Duodenal mucosa (tissue), 2 donors: ENCODE data around the gene OGN.

Source experiments
- H3K27ac ChIP-seq: one replicate; pipeline ENCODE4 v1.7.0; 2013; ENCODE audit warnings: low read depth, low read length
- H3K27me3 ChIP-seq, 2 donors: one replicate each; pipeline ENCODE4 v1.7.0; 2013; ENCODE audit warnings: low read length in 2 of 2, control low read depth in 1 of 2; ENCODE audit not compliant: insufficient read depth in 2 of 2, control insufficient read depth in 1 of 2
- H3K36me3 ChIP-seq, 2 donors: one replicate each; pipeline ENCODE4 v1.7.0; 2013; ENCODE audit warnings: low read length in 2 of 2, control low read depth in 1 of 2; ENCODE audit not compliant: insufficient read depth in 2 of 2, control insufficient read depth in 1 of 2
- H3K4me1 ChIP-seq, 2 donors: one replicate each; pipeline ENCODE4 v1.7.0; 2013; ENCODE audit warnings: low read length in 2 of 2, control low read depth in 1 of 2; ENCODE audit not compliant: insufficient read depth in 2 of 2, control insufficient read depth in 1 of 2
- H3K4me3 ChIP-seq, 2 donors: one replicate each; pipeline ENCODE4 v1.7.0; 2013; ENCODE audit warnings: low read length in 2 of 2, low read depth in 1 of 2
- H3K9ac ChIP-seq, 2 donors: one replicate each; pipeline ENCODE4 v1.7.0; 2013; ENCODE audit warnings: low read length in 2 of 2, low read depth in 1 of 2
- H3K9me3 ChIP-seq, 2 donors: one replicate each; pipeline ENCODE4 v1.7.0; 2013; ENCODE audit warnings: low read length in 2 of 2, control low read depth in 1 of 2; ENCODE audit not compliant: control insufficient read depth in 1 of 2

Gene OGN

DNA sequence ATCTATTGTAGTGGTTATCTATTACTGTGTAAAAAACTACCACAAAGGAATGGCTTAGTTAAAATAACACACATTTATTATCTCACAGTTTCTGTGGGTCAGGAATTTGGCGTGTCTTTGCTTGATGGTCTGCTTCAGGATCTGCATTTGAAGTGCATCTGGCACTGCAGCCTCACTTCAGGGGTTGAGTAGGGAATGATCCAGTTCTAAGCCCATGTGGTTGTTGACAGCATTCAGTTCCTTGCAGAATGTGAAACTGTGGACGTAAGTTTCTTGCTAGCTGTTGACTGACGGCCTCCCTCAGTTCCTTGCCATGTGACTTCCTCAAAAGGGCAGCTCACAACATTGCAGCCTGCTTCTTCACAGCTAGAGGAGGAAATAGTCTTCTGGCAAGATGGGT lies 2.1 kb upstream of the OGN start:
- peak overlapping the region; percentile 45 to 46 for H3K4me3 ChIP-seq
- H3K9ac ChIP-seq = no peak overlapping the region
- no peak overlapping the region for H3K27ac ChIP-seq
- H3K4me1 ChIP-seq = peaks cover 8 to 10% of the 10 kb centered on the region in 2 donors
- no peaks in the 10 kb centered on the region for H3K9me3 ChIP-seq
- H3K27me3 ChIP-seq = no peaks in the 10 kb centered on the region
- H3K36me3 ChIP-seq = no peaks in the 10 kb centered on the region

DNA sequence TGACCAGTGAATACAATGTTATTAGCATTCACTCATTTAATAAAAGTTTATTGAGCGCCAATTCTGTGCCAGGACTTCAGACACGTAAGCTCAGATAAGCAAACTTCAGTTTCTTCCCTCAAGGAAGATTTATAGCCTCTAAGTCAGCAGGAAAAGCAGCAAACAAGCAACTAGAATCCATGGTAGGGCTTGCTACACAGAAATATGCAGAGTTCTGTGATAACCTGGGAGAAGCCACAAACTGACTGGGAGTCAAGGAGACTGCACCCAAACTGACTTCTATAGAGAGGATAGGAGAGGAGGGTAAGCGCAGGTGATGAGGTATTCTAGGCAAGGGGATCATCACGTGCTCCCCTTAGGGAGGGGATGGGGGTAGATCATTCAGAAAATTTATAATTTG lies 1.4 kb upstream of the OGN start:
- Histone ChIP-seq H3K4me1 (peaks cover 8 to 10% of the 10 kb centered on the region in 2 donors), H3K36me3 (no peaks in the 10 kb centered on the region), H3K4me3 (peak overlapping the region in 1 of 2 donors; percentile 45), H3K27ac (no peak overlapping the region), H3K9me3 (no peaks in the 10 kb centered on the region), H3K27me3 (no peaks in the 10 kb centered on the region), H3K9ac (no peak overlapping the region)

DNA sequence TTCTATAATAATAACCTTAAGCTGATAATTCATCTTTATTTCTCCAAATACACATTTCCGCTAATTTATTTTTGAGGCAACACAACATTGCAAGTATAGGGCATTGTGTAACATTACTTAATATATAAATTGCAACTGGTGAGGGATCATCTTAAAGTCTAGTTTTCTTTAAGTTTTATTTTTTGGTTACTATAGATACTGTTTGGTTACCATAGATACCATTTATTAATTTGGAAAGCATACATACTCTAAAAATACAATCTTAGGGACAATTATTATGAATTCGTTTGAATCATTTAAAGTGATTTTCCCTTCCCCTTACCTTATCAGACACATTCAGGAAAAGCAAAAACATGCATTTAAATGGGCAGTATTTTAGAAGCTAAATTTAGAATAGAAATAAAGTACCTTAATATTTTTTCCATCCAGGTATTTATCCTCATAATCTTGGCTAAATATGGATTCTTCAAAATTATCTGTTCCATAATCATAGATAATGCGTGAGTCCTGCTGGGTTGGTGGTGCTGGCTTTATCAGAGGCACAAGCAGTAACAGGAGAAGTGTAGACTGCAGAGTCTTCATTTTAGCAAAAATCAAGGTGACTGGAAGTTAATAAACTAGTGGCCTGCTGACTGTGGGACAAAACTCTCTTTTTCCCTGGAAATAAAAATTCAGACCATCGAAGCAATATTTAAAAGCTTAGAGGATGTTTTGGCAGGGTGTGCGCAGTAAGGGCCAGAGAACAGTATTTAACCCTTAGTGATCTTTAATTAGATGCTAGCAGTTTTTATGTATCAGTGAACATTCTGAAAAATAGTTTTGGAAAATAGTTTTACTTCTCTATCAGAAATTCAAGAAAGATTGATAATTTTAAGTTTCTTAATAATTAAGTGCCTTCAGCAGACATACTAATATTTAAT lies 1.3 kb downstream of the OGN start:
- Histone ChIP-seq H3K27ac (no peak overlapping the region), H3K9me3 (no peaks in the 10 kb centered on the region), H3K36me3 (no peaks in the 10 kb centered on the region), H3K27me3 (no peaks in the 10 kb centered on the region), H3K4me3 (no peak overlapping the region), H3K9ac (no peak overlapping the region), H3K4me1 (peaks cover 8 to 10% of the 10 kb centered on the region in 2 donors)

DNA sequence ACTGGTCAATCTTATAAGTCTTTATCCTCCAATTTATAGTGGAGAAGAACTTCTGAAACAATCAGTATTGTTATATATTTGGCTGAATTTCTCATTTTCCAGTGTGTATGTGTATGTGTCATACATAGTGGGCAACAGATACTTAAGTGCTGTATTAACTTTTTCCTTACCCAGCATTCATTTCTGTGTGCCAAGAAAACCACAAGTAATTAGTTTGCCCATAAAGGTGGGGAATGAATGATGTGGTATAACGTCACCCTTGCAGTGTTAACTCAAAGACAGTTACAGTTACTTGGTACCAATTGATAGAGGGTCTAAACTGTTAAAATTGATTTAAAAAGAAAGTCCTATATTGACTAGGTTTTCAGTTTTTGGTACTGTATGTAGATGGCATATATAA lies 2.0 kb downstream of the OGN start:
- Histone ChIP-seq H3K4me3 (no peak overlapping the region), H3K9ac (no peak overlapping the region), H3K9me3 (no peaks in the 10 kb centered on the region), H3K27ac (no peak overlapping the region), H3K4me1 (peaks cover 8 to 10% of the 10 kb centered on the region in 2 donors), H3K36me3 (no peaks in the 10 kb centered on the region), H3K27me3 (no peaks in the 10 kb centered on the region)

DNA sequence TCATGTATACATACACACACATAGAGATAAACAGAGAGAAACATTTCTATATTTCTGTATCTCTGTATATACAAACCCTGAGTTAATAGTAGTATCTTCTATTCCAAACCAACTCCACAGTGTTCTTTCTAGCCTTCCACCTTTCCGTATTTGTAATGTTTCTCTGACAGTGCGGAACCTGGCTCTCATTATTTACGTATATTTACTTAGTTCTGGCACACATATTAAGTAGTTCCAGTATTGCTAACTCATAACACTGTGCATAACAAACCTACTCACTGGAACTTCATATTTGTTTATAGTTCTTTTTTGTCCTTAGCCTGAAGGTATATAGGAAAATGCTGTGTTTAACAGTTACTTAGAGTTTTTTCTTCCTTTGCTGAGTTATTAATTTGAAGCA lies 6.5 kb downstream of the OGN start:
- Histone ChIP-seq H3K27me3 (no peaks in the 10 kb centered on the region), H3K4me3 (no peak overlapping the region), H3K27ac (no peak overlapping the region), H3K9me3 (no peaks in the 10 kb centered on the region), H3K9ac (no peak overlapping the region), H3K4me1 (no peaks in the 10 kb centered on the region), H3K36me3 (no peaks in the 10 kb centered on the region)

DNA sequence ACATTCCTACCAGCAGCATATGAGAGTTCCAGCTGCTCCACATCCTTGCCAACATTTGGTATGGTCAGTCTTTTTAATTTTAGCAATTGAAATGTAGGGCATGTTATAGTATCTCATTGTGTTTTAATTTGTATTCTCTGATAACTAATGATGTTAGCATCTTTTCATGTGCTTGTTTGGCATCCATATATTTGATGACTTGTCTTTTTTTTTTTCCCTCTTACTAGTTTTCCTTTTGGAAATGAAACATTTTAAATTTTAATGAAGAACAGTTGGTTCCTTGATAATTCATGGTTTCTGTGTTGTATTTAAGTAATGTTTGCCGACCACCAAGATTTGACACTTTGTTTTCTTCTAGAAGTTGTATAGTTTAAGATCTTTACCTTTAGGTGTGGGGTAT lies 8.8 kb downstream of the OGN start:
- H3K27me3 ChIP-seq = no peaks in the 10 kb centered on the region
- H3K9ac ChIP-seq = no peak overlapping the region
- H3K9me3 ChIP-seq = no peaks in the 10 kb centered on the region
- no peak overlapping the region for H3K4me3 ChIP-seq
- H3K36me3 ChIP-seq = no peaks in the 10 kb centered on the region
- no peak overlapping the region for H3K27ac ChIP-seq
- no peaks in the 10 kb centered on the region for H3K4me1 ChIP-seq

DNA sequence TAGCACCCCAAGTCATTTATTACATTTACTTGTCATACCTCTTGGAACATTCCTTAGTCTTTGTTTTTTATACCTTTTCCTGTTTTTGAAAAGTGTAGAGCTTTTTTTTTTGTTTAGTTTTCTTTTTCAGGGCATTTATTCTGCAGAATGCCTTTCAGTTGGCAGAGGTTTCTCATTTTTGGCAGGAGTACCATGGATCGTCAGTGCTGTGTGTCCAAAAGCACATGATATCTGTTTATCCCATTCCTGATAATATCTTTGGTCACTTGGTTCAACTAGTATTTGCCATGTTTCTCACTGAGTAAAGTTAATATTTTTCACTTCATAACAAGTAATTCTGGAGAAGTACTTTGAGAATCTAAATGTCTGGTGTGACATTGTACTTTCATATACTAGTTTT lies 10.7 kb downstream of the OGN start:
- Histone ChIP-seq H3K4me1 (no peaks in the 10 kb centered on the region), H3K9ac (no peak overlapping the region), H3K9me3 (no peaks in the 10 kb centered on the region), H3K36me3 (no peaks in the 10 kb centered on the region), H3K27me3 (no peaks in the 10 kb centered on the region), H3K4me3 (no peak overlapping the region), H3K27ac (no peak overlapping the region)

DNA sequence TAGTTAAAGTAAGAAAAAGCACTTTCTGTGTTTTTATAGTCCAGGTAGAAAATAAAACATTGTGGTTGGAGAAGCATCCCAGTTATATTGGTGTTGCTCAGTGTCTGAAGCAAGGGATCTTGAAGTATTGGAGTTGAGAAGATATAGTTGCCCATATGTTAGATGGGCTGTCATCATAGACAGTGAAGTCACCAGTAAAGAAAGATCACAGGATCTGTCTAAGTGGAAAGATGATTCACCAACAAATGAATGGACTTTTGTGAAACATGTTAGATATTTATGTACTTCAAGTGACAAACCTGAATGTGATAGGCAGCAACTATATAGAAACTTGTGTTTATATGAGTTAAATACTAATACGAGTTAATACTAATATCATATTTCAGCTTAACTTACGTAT lies 11.7 kb downstream of the OGN start:
- Histone ChIP-seq H3K36me3 (no peaks in the 10 kb centered on the region), H3K9ac (no peak overlapping the region), H3K4me1 (no peaks in the 10 kb centered on the region), H3K4me3 (no peak overlapping the region), H3K27me3 (no peaks in the 10 kb centered on the region), H3K27ac (no peak overlapping the region), H3K9me3 (no peaks in the 10 kb centered on the region)

DNA sequence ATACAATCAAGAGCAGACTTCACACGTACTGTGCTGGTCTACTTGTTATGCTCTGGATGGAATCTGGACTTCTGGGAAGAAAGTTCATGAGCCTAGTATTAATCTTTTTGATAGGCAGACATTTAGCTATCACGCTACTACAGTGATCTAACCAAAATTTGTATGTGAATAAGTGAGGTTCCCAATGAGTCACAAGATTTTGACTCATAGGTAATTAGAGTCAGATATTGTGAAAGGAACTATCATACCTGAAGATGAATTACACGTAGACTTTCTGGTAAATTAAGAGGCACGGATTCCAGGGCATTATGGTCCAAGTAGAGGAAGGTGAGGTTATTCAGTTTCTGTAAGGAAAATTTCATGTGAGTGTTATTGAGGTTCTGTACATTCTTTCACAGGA lies 18.4 kb downstream of the OGN start:
- Histone ChIP-seq H3K4me1 (peaks cover 0 to 14% of the 10 kb centered on the region in 2 donors), H3K9me3 (no peaks in the 10 kb centered on the region), H3K4me3 (no peak overlapping the region), H3K27ac (no peak overlapping the region), H3K27me3 (no peaks in the 10 kb centered on the region), H3K36me3 (no peaks in the 10 kb centered on the region), H3K9ac (no peak overlapping the region)

DNA sequence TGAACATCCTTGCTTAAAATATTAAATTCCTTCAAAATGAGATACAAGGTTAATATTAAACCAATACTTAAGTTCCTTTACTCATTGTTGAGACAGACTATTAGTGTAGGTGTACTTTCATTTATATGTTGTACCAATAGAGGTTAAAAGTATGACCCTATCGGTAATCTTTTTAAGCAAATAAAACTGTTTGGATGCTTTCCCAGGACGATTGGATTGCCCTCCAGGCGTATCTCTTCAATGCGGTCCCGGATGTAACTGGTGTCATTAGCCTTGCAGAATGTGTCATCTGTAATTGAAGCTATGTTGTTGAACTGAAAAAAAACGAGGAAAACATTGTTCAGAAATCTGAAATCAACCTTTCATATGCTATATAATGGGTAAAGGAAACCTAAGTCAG lies 18.9 kb downstream of the OGN start:
- Histone ChIP-seq H3K27ac (no peak overlapping the region), H3K27me3 (no peaks in the 10 kb centered on the region), H3K9me3 (no peaks in the 10 kb centered on the region), H3K9ac (no peak overlapping the region), H3K36me3 (no peaks in the 10 kb centered on the region), H3K4me1 (peaks cover 0 to 14% of the 10 kb centered on the region in 2 donors), H3K4me3 (no peak overlapping the region)
